NCI-H2107 treated with DMSO at 0.1 percent for 48 hours (cell line): Measurements from ENCODE around the gene HID1.
"Not testable (repeated sequence)": the region's sequence is repeated elsewhere in the genome, so short reads cannot be mapped to it uniquely, and the experiment has no call there.

Experiments used
- DNase-seq: peaks from one replicate; lab custom pipeline; 2025; ENCODE audit not compliant: unreplicated experiment; lab: John Stamatoyannopoulos, UW

The HID1 gene, protein sequence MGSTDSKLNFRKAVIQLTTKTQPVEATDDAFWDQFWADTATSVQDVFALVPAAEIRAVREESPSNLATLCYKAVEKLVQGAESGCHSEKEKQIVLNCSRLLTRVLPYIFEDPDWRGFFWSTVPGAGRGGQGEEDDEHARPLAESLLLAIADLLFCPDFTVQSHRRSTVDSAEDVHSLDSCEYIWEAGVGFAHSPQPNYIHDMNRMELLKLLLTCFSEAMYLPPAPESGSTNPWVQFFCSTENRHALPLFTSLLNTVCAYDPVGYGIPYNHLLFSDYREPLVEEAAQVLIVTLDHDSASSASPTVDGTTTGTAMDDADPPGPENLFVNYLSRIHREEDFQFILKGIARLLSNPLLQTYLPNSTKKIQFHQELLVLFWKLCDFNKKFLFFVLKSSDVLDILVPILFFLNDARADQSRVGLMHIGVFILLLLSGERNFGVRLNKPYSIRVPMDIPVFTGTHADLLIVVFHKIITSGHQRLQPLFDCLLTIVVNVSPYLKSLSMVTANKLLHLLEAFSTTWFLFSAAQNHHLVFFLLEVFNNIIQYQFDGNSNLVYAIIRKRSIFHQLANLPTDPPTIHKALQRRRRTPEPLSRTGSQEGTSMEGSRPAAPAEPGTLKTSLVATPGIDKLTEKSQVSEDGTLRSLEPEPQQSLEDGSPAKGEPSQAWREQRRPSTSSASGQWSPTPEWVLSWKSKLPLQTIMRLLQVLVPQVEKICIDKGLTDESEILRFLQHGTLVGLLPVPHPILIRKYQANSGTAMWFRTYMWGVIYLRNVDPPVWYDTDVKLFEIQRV

DNA sequence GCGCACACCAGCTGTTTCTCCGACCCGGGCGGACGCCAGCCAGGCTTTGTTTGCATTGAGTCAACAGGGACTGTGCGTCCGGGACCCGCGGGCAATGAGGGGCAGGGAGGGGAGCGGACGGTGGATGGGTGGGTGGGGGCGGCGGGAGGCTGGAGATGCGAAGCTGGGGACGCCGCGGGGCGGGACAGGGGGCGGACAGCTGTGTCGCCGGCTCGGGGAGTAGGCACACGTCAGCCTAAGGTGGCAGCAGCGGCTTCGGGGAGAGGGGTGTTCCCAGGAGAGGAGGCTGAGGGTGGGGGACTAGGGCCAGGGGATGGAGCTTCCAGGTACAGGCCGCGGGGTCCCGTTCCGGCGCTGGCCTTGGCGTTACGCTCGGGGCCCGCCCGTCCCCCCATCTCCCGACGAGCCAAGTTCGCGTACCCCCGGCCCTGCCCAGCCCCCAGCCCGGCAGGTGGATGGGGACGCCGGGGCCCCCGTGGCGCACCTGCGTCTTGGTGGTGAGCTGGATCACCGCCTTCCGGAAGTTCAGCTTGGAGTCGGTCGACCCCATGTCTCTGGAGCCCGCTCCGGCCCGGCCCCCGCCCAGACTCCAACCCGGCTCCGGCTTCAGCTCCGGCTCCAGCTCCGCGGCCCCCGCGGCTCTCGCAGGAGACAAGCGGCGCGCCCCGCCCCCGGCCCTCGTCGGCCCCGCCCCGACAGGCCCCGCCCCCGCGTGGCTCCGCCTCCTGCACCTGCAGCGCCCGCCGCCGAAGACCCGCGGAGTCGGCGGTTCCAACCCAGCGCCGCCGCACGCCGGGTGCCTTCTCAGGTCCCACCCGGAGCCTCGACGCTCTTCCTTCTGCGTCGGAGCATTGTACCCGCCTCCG lies at the start of gene HID1:
Gene HID1, minus strand, starts transcription at position 653 of the 866 bp plus-strand sequence. Its CDS starts 103 bp downstream, at position 550.
- peak; percentile 6 for DNase-seq

DNA sequence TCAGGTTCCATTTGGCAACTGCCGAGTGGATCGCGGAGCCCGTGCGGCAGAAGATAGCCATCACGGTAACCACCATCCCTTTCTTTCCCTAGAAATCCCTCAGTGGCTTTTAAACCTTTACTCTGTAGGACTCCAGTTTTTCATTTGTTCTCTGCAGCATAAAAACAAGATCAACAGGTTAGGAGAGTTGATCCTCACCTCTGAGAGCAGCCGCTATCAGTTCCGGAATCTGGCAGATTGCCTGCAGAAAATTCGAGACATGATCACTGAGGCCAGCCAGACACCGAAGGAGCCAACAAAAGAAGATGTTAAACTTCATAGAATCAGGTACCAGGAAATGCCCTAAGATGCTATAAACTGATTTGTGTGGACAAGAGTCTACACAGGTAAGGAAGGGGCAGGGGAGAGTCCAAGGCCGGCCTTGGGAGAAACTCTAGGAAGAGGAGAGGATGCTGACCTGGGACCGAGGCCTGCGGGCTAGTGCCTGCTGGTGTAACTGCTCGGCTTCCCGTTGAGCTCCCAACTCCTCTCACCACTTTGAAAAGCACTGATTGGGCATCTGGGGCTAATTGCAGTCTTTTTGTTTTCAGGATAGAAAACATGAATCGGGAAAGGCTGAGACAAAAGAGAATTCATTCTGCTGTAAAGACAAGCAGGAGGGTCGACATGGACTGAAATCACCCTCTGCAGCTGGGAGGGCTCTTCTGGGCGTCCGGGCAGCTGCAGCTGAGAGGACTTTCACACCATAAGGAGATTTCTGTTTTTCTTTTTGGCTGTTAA lies 48.0 kb upstream of the HID1 start:
- no peak for DNase-seq

DNA sequence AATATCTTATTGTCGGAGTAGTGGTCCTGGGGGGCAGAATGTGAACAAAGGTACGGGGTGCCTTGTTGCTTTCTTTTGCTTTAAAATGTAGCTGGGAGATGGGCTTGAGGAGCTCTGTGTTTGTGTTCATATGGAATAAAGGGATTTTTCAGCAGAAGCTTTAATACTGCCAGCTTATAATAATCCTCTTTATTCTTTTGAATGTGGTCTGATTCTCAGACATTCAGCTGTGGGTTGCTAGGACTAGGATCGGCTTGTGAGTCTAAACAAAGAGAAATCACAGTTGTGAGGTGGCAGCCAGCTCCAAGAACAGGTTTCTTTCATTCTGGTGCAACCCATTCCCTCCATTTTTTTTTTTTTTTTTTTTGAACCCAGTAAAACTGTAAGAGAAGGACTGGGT lies 47.2 kb upstream of the HID1 start:
- DNase-seq: no peak

DNA sequence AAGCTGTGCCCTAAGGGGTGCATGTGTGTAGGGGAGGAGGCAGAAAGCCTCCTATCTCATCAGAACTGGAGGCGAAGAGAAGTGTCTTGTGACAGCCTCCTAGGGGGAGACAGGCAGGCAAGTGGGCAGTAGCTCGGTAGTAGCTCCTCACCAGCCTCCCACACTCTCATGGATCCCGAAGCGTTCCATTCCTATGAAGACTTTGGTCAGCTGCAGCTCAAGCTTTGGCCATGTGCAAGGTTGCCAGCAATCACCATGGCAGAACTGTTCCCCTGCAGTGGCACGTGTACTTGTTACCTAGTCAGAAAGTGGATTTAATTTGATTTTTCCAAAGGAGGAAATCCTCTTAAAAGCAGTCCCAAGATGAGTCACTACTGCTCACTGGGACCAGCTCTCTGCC lies 46.6 kb upstream of the HID1 start:
- no peak for DNase-seq

DNA sequence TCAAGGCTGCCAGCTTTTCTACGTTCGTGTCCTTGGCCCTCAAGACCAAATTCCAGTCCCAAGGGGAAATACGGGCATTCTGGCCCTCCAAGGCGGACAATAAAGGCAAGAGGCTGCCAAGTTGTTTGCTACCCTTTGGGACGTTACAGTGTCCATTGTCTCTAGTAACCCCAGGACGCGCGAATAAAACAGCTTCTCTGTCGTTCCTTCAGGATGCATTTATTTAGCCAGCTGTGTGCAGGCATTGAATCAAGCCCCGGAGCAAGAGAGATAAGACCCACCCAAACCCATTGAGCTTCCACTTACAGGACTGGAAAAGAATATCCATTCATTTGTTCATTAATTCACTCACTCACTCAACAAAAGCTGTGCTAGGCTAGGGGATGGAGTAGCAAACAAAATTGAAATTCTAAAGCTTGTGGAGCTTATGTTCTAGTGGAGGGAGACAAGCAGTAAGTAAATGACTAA lies 40.6 kb upstream of the HID1 start:
- no peak for DNase-seq

DNA sequence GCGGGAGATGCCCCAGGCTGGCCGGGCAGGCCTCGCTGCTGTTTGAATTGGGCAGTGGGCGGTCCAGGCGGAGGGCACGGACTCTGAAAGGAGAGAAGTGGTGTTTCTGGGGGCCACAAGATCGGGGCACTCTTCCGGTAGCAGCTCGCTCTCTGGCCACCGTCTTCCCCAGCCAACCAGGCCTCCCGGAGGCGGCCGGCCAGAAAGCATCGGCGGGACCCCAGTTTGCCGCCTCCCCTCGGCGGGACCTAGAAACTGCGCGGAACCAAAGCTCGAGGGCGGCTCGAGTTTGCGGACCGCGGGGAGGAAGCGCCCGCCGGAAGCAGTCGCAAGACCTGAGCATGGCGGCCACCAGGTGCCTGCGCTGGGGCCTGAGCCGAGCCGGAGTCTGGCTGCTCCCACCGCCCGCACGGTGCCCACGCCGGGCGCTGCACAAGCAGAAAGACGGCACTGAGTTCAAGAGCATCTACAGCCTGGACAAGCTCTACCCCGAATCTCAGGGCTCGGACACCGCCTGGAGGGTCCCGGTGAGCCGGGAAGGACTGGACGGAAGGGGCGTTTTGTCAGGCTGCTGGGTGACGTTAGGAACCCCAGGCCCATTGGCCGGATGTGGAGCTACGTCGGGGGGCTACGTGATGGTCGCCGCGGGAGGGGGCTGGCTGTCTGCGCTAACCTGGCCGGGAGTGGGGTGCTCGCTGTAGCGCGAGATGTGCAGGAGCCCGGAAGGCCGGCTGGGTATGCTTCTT lies 40.0 kb upstream of the HID1 start, which contains the start of gene MRPL58:
Gene MRPL58, plus strand, starts transcription at position 325 of the 746 bp plus-strand sequence. Its CDS starts 17 bp downstream, at position 342.
- peak; percentile 60 for DNase-seq

DNA sequence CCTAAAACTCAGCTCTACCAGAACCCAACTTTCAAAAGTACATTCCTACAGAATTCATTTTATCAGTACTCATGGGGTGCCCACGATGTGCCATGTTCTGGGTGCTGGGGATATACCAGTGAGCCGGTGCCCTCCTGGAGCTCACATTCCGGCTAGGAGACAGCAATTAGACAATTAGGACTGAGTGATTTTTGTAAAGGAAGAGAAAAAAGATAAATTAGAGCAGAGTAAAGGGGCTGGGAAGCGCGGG lies 39.5 kb upstream of the HID1 start:
- no peak for DNase-seq

DNA sequence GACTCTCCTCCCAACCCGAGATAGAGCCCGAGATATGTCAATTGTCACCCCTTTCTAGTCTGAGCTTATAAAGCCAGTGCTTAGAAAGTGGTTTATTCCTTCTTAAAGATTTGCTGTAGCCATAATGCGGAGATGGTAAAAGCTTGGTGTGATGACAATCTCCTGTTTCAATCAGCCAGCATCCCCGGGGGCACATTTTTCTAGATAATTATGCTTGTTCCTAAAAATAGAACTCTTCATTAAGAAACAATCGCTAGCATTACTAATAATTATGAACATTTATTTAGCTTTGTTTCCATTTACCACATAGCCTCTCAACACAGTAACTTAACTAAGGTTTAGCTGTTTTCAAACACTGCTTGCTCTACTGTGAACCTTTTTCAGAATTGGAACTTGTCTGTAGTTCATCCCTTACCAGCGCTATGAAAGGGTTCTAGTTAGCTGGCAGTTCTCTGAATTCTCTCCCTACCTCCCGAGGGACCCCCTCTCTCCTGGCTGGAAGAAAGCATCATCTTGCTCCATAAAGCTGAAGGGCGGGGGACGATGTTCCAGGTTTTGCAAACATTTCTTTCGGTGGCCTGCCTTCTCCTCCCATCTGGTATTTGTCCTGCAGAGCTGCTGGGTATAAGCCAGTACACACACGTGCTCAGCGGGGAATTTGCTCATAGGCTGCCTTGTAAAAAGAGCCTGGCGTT lies 39.0 kb upstream of the HID1 start:
- peak; percentile 45 for DNase-seq

DNA sequence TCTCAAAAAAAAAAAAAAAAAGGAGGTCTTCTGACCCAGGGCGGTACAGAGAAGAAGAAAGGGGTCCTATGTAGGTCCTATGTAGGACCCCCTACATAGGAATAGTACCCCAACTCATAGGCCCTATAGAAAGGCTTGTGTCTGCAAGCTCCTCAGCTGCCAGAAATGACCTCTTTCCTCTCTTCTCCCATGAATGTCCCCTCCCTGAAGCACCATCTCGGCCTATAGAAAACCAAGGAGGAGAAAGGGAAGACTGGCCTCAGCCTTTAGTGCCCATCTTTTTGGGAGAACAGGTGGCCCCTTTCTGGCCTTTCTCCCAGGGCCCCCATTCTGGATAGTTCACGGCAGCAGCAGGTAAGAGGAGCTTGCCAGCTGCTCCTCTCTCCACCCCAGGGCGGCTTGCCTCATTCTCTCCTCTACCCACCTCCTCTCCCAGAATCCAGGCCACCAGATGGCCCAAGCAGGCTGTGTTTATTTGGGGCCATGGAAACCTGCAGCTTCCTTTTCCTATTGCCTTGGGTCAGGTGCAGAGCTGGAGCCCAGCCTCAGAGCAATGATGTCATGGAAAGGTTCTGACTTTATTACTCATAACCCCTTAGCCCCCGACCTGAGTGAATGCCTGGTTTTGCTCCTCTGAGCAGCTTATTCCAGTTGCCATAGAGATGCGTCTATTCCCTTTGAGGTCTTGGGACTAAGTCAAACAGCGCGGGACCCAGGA lies 38.3 kb upstream of the HID1 start:
- peak; percentile 69 for DNase-seq

DNA sequence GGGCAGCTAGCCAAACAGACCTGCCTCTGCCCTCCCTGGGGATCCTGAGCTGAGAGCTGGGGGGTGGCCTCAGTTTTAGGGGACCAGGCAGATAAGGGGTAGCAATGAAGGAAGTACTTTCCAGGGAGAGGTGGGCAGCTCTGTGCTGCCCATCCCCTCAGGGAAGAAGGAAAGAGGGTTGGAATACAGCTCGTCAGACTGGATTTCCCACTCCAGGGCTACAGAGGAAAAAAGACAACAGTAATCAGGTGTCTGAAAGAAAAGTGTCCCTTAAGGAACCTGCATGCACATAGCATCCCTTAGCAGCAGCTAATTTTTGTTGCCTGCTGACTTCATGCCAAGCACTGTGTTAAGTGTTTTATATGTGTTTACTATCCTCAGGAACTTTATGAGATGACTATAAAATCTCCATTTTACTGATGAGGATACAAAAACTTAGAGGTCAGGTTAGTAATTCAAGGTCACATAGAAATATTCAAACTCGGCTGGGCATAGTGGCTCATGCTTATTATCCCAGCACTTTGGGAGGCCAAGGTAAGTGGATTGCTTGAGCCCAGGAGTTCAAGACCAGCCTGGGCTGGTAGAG lies 36.7 kb upstream of the HID1 start:
- no peak for DNase-seq

DNA sequence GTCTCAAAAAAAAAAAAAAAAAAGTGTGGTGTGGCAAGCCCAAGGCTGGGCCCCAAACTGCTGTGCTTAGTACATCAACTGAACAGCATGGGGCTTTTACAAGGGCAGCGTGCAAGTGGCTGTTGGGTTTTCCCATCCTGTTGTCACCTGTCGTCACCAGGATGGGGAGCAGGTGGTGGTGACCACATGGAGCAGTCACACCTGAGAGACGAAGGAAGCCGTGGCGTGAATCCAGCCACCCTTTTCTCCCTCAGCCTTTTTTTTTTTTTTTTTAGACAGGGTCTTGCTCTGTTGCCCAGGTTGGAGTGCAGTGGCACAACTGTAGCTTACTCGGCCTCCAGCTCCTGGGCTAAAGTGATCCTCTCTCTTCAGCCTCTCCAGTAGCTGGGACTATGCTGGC lies 35.8 kb upstream of the HID1 start:
- peak; percentile 28 for DNase-seq

DNA sequence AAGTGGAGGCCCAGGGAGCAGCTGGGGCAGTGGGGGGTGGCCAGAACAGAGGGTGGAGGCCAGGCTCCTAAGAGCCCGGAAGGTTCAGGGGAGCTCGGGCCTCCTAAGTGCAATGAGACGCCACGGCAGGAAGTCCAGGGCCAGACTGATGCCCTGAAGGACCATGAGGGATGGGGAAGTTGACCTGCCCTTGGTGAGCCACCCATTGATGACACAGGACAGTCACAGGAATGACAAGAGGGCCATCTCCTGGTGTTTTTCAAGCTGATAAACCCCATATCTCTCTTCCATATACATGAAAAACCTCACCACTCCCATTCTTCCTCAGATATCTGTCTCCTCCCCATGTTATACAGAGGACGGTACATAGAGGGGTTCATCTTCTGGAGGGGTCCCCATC lies 34.1 kb upstream of the HID1 start:
- no peak for DNase-seq

DNA sequence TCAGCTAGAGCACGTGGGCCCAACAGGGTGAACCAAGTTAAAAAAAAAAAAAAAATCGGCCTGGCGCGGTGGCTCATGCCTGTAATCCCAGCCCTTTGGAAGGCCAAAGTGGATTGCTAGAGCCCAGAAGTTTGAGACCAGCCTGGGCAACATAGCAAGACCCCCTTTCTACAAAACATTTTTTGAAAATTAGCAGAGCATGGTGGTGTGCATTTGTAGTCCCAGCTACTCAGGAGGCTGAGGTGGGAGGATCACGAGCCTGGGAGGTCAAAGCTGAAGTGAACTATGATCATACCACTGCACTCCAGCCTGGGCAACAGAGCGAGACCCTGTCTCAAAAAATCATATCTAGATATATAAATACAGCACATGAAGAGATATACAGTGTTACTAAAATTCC lies 33.5 kb upstream of the HID1 start:
- DNase-seq: not testable (repeated sequence)

DNA sequence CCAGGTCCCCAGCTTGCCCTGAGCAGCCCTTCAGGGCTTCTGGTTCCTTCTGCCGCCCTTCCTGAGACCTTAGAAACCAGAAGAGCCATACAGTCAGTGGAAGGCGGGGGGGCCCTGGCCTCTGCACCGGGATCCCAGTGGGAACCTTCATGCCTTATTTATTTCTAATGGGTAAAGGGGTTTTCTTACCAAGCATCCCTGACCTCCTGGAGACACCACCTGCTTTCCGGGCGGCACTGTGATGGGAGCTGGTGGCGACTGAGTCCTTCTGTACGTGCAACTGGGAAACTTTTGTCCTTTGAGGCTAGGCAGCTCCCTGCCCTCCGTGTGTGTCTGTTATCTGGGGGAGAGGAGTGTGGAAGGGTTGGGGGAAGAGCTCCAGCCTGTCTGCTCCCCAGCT lies 32.7 kb upstream of the HID1 start:
- DNase-seq: no peak

DNA sequence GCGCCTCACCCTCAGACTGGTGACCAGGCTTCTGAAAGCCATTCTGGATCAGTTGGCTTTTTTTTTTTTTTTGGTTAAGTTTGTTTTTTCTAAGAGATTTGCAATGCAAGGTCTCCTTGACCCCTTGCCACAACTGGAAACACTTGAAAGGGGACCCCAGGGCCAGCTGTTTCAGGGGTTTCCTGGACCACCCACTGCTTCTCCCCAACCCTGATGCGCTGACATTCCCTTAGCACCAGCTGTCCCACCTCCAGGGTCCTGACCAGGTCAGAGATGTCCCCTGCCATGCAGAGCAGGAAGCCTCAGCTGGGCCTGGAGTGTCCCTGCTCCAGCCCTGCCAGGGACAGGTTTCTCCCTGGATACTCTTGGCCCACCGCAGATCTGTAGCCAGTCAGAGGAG lies 31.8 kb upstream of the HID1 start:
- no peak for DNase-seq

DNA sequence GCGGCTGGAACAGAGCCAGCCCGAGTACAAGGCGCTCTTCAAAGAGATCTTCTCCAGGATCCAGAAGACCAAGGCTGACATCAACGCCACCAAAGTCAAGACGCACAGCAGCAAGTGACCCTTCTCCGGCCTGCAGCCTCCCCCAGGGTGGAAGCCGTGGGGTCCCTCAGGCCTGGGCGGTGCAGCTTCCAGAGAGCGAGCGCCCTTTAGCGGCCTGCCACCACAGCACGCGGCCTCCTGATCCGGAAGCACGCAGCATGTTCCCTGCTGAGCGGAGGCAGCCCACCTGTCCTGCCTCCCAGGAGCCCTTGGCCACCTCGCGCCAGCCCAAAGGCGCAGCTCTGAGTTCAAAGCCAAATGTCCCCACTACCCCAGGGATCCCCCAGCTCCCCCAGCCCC lies 31.4 kb upstream of the HID1 start:
- no peak for DNase-seq

DNA sequence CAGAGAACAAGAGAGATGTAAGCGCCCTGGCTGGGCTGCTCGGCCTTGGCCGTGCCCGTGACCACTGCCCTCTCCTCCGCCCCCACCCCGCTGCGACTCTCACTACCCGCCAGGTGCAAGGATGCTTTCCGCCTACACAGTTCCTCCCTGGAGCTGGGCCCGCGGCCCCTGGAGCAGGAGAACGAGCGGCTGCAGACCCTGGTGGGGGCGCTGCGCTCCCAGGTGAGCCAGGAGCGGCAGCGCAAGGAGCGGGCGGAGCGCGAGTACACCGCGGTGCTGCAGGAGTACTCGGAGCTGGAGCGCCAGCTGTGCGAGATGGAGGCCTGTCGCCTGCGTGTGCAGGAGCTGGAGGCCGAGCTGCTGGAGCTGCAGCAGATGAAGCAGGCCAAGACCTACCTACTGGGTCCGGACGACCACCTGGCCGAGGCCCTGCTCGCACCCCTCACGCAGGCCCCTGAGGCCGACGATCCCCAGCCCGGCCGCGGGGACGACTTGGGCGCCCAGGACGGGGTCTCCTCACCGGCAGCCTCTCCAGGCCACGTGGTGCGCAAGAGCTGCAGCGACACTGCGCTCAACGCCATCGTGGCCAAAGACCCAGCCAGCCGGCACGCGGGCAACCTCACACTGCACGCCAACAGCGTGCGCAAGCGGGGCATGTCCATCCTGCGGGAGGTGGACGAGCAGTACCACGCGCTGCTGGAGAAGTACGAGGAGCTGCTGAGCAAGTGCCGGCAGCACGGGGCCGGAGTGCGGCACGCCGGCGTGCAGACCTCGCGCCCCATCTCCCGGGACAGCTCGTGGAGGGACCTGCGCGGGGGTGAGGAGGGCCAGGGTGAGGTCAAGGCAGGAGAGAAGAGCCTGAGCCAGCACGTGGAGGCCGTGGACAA lies 30.8 kb upstream of the HID1 start:
- DNase-seq: no peak
